ENCODE results near the gene VPS11.
"Not testable (repeated sequence)": the region's sequence is repeated elsewhere in the genome, so short reads cannot be mapped to it uniquely, and the experiment has no call there.

The VPS11 gene

GRCh38 chr11:119103161-119103664, 35.6 kb downstream of the VPS11 start:
- not testable (repeated sequence) for DNase-seq (ENCODE audit: low spot score)

DNA sequence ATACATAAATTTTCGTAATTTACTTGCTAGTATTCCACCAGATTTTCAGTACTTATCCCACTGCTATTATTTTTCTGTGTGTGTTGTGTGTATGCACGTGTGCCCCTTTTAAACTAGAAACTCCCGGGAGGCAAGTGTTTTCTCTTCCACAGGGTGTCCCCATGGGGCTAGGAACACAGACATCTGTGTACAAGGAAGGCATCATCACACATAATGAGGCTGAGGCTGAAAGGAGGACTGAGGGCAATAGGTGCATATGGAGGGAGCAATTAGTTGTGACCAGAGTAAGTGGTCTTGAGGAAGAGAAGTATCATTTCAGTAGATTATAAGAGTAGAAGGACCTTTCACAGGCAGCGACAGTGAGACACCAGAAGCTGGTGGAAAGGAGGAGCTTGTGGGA, 36.2 kb downstream of the VPS11 start:
- DNase-seq (ENCODE audit: low spot score) = no peak

DNA sequence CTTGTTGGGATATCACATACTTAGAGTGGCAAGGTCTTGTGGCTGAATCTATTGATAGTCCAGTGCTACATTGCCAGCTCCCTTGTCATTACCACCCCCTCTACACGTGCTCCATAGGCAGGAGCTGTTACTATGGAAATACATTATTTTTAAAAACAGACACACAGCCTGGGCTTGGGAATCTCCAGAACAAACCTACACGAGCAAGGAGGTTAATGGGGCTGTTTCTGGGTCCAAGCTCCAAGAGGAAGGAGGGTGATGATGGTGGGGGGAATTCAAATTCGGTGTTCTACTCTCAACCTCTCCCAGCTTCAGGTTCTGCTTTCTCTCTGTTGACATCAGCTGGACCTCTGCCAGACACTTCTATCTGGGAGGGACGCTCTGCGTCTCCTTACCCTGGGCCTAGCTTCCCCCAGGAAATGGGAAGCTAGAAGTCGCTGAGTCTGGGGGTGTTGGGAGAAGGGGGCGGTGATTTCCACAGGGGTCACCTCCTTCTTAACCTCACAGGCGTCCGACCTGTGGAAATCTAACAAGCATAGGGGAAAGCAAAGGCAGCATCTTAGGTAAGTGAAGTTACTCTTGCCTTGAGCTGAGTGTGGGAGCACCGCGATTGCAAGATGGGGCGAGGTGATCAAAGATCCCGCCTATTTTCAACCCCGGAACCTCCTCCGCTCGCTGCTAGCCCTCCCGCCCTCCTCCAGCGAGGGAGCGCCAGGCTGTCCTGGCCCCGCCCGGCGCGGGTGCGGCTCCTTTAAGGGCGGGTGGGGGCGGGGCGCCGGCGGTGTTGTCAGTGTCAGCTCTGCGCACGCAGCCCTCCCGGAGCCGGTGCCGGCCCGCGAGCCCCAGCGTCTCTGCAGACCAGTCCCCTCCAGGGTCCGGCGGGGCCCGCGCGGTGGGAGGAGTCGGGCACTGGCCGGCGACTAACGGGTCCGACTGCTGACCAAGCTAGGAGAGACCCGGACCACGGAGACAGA, 39.2 kb downstream of the VPS11 start, which contains the start of gene C2CD2L:
Gene C2CD2L, plus strand, starts transcription at position 781 of the 974 bp plus-strand sequence. CDS start 398 bp downstream, outside the sequence.
- DNase-seq (ENCODE audit: low spot score) = peak; percentile 93

GRCh38 chr11:119107538-119108145, 40.0 kb downstream of the VPS11 start:
- peak; percentile 43 for DNase-seq (ENCODE audit: low spot score)

GRCh38 chr11:119108146-119108856, 40.7 kb downstream of the VPS11 start:
- DNase-seq (ENCODE audit: low spot score) = peak; percentile 72

GRCh38 chr11:119108857-119109221, 41.2 kb downstream of the VPS11 start:
- no peak for DNase-seq (ENCODE audit: low spot score)

DNA sequence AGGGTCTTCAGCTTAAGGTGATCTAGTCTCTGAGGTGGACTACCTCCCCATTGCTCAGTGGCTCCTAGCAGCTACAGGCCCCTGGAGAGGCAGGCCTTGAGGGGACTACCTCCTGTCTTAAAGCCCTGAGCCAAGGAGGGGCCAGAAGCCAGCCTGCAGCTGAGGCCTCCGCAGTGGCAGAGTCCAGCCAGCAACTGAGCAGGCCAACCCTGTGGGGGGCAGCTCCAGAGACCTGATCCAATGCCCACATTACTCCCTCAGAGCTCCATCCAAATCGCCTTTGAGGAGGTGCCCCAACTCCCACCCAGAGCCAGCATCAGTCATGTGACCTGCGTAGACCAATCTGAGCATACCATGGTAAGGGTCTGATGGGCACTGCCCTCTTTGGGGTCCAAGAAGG, 42.2 kb downstream of the VPS11 start:
- no peak for DNase-seq (ENCODE audit: low spot score)

DNA sequence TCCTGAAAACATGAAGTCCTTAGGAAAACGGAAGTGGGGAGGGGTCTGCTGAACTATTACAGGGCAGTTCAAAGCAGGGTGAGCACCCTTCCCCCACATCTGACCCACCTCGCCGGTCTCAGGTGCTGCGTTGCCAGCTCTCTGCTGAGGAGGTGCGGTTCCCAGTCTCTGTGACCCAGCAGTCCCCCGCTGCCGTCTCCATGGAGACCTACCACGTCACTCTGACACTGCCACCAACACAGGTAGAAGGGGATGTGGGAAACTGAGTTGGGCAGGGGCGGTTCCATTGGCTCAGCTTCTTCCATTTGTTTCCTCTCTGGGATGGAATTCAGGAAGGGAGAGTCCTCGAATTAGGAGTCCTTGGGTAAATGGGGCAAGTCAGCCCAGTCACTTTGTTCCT, 42.8 kb downstream of the VPS11 start:
- DNase-seq (ENCODE audit: low spot score) = no peak

- no peak for DNase-seq (ENCODE audit: low spot score)
These were observed 43.8 kb downstream of the VPS11 start for GRCh38 chr11:119111361-119111925.

GRCh38 chr11:119112314-119113020, 44.8 kb downstream of the VPS11 start:
- DNase-seq (ENCODE audit: low spot score) = no peak

GRCh38 chr11:119113716-119114115, 46.1 kb downstream of the VPS11 start:
- DNase-seq (ENCODE audit: low spot score) = no peak

GRCh38 chr11:119114351-119114750, 46.7 kb downstream of the VPS11 start:
- DNase-seq (ENCODE audit: low spot score) = no peak

DNA sequence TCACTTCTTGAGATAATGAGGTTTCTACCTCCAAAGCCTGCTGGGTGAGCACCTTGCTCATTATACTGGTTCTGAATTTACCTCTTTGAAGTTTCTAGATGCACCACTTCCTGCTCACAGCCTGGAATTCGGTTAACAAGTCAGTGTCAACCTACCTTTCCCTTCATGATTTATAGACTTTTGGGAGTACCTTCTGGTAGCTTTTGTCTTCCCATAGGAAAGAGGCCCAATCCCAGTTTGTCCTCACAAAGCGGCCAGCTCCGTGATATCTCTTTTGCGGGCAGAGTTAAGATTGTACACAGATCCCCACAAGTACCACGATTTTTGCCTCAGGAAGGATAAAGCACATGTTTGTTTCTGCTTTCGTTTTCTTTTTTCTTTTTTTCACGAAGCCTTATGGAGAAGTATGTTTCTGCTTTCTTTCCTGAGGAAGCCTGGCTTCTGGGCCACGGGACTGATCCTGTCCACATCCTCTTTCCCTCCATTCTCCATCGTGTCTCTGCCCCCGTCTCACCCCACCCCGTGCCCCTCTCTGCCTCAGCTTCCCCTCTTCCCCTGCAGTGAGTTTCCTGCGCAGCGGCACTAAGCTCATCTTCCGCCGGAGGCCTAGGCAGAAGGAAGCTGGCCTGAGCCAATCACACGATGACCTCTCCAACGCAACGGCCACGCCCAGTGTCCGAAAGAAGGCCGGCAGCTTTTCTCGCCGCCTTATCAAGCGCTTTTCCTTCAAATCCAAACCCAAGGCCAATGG, 48.0 kb downstream of the VPS11 start:
- no peak for DNase-seq (ENCODE audit: low spot score)

DNA sequence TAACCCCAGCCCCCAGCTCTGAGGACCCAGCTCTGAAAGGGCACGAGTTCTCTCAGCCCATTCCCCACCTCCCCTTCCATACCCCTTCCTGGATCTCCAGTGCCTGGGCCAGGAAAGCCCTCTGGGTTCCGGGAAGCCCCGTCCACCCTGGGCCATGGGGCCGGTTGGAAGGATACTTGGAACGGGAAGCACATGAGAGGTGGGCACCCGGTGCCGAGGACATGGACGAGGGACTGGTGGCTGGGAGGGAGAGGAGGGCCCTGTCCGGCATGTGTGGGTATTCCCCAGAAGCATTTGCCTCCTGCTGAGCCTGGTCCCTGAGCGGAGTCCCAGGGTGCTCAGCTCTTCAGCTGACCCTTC, 48.6 kb downstream of the VPS11 start:
- no peak for DNase-seq (ENCODE audit: low spot score)

GRCh38 chr11:119116601-119117000, 49.0 kb downstream of the VPS11 start:
- no peak for DNase-seq (ENCODE audit: low spot score)

DNA sequence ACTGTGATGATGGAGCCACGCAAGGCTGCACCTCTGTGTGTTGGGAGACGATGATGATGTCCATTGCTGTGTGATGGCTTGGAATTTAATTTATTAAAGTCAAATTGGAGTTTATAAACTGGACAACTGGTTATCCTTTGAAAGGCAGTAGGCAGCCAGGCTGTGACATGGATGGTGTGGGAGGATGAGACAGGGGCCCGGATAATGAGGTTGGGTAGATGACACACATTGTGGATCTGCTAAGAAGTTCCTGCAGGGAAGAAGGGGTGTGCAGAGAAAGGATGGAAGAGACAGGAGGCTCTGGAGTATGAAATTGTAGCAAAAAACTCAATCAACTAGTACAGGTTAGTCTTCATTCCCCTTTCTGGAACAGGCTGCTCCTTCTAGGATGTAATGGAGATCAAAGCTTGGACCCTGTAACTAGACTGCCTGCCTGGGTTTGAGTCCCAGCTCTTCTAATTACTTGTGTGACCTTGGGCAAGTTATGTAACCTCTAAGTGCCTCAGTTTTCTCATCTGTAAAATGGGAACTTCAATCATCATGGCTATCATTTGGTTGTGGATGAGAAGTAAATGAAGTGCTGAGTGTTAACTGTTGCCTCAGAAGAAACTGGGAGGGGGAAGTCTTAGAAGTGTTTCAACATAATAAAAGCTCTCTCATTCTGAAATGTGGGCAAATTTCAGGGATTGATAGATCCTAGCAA, 49.5 kb downstream of the VPS11 start:
- no peak for DNase-seq (ENCODE audit: low spot score)

- no peak for DNase-seq (ENCODE audit: low spot score)
These were observed 50.6 kb downstream of the VPS11 start for GRCh38 chr11:119118227-119118626.

- no peak for DNase-seq (ENCODE audit: low spot score)
These were observed 51.3 kb downstream of the VPS11 start for GRCh38 chr11:119118946-119119345.

DNA sequence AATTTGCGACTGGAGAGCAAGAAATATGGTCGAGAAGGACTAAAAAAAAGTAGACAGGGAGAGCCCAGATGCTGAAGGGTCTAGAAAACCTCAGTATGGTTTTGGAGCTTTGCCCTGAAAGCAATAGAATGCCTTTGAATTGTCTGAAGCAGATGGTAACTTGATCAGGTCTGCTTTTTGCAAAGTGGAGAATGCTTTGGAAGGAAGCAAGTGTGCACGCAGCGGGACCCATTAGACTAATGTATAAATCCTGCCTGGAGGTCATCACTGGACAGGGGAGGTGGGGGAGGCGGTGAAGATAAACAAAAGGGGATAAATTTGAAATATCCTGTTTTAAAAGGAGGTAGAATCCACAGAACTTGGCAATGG, 53.0 kb downstream of the VPS11 start:
- no peak for DNase-seq (ENCODE audit: low spot score)

Measured in NAMALWA (cell line).